ENCODE results near the gene FILIP1L.

The FILIP1L gene

DNA sequence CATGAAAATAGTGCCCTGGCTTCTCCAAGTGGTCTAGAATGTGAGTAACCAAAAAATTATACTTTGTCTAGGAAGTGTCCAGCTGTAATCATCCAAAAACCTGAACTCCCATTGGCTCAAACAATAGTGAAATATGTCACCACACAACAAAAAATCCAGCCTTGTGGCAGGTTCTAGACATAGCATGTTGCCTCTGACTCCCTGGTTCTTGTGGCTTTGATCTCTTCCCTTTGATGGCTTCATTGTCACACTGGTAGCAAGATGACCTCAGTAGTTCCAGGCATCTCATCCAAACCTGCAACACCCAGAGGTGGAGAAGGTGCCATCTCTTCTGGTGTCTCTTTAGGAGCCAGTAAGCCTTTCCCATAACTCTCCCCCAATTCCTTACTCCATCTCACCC is 222.0 kb downstream of the FILIP1L start:
- DNase-seq (ENCODE audit: low read depth in 2 of 2), result no peak

DNA sequence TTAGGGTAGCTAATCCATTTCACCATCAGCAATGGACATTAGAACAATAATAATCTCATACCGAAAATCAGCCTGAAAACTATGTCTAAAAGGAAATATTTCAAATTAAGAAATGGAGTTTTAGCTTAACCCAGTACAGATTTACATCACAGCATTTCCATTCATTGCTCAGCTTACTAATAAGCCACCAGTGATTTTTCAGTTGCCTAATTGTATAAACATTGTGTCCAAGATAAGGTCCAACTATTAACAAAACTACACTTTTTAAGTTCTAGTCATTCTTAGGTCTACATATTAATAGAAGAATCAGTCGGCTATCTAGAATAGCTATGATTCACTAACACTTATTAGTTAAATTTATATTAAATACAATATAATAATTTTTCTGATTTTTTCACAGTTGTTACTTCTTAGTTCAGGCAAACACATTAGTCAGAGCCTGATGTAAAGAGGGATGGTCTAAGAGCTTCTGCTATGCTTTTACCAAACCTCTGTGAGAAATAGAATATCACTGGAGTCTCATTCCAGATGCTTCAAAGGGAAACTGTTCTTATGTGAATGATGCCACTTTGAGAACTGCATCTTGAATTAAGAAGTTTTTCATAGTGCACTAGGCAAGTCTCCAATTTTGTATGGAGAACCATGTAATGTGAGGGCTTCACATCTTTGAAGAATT is 222.6 kb downstream of the FILIP1L start:
- no peak for DNase-seq (ENCODE audit: low read depth in 2 of 2)

DNA sequence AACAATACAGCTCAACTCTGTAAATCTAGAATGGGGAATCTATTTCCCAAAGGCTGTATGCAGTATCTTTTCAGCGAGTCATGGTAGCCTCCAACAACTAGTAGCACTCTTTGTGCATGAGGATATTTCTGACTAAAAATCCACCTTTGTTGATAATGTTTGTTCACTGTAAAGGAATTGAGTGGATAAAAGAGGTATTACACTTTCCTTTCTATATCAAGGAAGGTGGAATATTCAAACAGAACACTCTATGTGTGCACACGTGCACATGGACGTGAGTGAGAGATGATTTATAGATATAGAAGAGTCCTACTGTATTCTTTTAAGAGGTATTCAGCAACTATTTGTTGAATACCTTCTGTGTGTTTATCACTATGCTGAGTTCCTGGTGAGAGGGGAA is 228.4 kb downstream of the FILIP1L start:
- DNase-seq (ENCODE audit: low read depth in 2 of 2), result no peak

DNA sequence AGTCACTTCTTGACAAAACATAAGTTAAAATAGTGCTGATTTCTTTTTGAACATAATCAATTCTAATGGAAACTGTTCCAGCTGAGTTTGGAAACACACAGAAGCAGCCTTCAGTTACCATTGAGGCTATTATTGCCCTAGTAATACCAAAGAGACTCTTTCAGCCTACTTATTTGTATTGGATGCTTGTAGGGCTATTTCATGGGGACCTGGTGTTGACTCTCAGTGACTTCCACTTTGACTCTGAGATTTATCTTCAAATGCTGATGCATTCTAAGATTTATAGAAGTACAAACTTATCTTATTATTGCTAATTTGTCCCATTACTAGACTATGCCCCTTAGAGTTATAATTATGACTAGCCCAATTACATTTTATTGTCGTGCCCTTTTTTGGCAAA is 229.2 kb downstream of the FILIP1L start:
- no peak for DNase-seq (ENCODE audit: low read depth in 2 of 2)

DNA sequence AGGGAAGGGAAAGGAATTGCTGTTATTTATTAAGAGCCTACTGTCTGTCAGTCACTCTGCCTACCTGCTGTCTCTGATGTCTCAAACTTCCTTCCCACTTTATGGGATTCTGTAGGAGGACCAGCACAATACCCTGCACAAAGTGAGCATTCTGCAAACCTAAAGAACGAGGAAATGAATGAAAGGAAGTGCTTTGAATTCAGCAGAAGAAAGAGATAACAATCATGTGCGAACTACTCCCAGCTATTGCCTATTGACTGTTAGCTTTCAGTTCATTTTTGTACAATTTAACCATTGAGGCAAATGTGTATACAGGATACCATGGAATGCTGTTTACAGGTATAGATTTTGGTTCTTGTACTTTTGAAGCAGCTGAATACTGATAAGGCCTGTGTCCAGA is 229.8 kb downstream of the FILIP1L start:
- DNase-seq (ENCODE audit: low read depth in 2 of 2), result no peak

DNA sequence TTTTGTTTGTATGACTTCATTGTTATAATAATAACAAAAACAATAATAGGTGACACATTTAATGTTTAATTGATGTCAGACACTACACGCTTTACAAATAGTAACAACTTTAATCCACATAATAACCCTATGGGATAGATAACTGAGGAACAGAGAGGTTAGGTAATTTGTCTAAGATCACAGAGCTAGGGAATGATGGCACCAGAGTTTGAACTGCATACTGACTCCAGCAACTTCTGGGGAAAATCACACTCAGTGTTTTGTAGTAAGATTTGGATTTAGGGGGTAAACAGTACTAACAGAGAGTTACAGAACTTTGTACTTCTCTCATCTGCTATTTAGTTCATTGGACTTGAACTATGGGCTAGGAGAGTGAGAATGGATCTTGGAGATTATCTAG is 230.6 kb downstream of the FILIP1L start:
- no peak for DNase-seq (ENCODE audit: low read depth in 2 of 2)

DNA sequence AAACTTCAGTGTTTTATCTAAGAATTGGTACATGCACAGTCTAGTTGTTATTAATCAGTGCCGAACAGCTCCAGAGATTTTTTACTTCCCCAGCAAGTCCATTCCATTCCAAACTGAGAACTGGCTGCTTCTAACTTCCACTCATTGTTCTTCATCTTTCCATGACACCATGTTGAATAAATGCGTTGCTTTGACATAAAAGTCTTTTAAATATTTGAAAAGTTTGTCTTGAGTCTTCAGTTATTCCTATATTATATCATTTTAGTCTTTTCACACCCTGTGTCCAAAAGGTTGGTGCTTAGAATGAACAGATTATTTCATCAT is 231.2 kb downstream of the FILIP1L start:
- no peak for DNase-seq (ENCODE audit: low read depth in 2 of 2)

DNA sequence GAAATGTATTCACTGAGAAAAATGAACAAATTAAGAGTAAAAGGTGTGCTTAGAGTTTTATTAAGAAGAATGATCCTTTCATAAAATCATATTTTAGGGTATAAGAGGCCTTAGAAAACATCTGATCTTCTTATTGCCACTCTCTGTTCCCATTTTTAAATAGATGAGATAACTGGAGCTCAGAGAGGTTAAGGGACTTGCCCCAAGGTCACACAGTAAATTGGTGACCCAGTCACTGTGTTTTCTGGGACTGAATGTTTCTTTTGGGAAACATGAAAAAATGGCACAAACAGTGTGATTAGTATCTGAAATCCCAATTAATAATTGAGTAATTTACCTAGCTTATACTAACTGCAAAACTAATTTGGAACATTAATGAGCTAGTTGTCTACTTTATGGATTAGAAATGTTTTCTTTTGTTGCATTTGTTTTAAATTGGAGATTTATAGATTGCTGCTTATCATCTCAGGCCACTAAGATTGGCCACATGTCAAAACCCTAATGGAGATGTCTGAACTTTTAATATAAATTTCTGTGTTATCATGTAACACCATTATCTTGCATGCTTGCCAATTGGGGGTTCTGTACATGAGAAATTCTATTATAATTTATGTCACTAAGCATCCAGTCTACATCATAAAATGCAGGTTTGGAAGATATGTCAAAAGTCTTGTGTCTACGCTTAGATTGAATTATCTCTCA is 231.7 kb downstream of the FILIP1L start:
- DNase-seq (ENCODE audit: low read depth in 2 of 2), result no peak

DNA sequence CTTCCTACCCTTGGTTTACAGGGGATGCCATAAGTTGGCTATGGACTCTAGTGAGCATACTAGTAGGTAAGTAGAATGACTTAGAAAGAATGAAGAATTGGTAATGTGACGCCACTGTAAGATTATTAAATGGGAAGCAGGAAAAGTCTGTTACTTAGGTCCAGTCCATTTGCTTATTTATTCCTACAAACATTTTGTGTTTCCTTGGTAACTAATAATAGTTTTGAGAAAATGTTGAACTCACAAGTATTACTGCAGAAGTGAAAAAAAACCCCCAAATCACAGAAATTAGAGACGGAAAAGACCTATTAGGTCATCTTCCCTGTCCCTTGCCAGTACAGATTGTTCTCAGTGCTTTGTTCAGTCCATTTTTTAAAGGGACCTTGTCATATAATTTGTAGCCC is 233.2 kb downstream of the FILIP1L start:
- no peak for DNase-seq (ENCODE audit: low read depth in 2 of 2)

DNA sequence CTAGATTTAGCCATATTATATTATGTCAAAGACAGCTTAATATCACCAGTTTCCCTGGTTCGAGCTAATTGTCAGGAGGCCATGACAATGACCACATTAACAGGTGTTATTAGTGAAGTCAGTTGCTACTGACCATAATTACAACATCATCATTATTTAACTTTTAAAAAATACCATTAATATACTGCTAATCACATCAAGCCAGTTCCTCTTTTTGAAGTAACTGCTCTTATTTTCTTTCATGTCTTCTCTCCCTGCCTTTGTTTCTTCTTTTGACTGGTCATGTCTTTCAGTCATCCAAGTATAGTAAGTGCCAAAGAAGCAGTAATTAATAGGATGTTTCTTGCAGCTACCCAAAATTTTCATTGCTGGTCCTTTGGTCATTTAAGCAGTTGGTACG is 235.0 kb downstream of the FILIP1L start:
- DNase-seq (ENCODE audit: low read depth in 2 of 2), result no peak

DNA sequence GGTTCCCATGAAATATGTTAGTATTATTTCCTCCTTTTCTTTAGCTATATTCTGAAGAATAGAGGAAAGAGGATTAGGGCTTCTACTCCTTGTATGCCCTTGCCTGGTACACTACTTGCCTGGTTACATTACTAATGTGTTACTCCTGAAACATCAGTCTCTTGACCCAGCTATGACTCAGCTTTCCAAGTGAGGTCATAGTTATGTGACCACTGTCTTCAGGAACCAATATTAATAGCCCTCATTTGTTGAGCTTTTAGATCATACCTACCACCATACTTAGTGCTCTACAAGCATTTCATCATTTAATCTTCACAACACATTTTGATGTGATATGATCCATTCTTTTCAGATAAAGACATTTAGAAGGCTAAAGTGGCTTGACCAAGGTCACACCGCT is 236.3 kb downstream of the FILIP1L start:
- no peak for DNase-seq (ENCODE audit: low read depth in 2 of 2)

DNA sequence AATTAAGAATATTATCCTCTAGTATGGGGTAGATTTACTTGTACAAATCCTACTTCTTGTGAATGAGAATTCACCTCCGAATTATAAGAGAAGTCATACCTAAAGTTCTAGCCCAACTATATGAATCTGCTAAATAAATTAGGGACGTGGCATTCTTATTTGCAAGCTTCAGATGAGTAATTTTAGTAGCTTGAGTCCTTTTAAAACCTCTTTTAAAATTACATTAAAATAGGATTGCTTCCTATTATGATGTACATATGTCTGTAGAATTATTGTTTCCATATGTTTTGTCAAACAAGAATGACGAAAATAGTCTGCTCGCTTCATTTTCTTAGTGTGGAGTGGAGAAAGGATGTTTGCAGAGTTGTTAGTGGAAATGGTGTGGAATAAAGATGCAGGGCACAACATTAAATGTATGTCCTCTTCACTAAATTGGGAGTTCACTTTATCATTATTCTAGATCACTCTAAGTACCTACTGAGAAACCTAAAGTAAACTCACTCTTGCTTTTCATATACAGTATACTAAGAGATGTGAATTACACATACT is 237.2 kb downstream of the FILIP1L start:
- no peak for DNase-seq (ENCODE audit: low read depth in 2 of 2)

DNA sequence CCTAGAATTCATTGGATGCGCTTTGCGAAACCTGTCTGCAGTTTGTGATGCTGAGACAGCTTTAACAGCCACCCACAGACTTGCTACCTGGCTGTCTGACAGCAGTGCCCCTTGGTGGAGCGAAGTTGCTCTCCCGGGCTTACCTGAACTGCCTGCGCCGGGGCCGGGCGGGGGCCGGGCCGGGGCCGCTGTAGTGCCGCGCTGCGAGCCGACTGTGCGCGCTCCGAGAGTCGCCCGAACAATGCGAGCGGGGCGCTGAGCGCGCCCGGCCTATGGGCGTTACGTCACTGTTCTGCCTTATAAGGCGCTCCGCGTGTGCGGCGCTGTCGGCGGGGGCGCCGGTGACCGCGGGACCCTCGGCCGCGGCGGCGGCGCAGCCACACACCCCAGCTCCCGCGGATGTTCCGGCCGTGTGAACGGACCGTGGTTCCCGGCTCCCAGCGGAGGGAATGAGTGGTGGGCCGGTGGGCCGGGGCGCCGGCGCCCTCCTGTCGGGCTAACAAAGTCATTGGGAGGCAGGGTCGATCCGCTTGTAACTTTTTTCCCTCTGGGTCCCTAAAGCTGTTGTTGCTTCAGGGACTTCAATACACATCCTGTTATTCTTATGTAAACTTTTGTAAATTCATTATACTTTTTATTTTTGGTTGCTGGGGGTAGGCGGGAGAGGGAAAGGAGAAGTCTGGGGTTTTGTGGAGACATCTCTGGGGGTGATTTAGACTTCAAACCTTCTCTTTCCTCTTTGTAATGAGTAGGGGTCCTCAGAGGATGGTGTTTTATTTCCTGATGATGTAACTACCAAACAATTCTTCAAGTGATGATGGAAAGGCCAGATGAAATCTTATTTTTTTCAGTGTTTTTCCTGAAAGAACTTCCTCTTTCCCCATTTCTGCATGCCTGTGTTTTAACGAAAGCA is 238.1 kb downstream of the FILIP1L start:
- DNase-seq (ENCODE audit: low read depth in 2 of 2), result peak; percentile 24 to 46

DNA sequence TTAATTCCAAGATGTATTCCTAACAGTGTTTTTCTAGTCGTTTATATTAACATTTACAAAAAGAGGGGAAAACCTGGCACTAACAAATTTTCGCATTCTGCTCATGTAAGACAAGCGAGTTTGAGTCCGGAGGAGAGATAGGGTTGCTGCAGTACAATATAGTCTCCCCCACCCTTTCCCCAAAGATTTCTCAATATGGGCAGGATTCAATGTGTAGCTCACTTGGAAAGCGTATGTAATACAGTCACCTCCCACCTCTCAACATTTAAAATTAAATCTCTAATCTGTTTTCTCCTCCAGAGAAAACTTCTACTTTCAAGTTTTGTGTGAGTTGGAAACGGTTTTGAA is 238.7 kb downstream of the FILIP1L start:
- no peak for DNase-seq (ENCODE audit: low read depth in 2 of 2)

DNA sequence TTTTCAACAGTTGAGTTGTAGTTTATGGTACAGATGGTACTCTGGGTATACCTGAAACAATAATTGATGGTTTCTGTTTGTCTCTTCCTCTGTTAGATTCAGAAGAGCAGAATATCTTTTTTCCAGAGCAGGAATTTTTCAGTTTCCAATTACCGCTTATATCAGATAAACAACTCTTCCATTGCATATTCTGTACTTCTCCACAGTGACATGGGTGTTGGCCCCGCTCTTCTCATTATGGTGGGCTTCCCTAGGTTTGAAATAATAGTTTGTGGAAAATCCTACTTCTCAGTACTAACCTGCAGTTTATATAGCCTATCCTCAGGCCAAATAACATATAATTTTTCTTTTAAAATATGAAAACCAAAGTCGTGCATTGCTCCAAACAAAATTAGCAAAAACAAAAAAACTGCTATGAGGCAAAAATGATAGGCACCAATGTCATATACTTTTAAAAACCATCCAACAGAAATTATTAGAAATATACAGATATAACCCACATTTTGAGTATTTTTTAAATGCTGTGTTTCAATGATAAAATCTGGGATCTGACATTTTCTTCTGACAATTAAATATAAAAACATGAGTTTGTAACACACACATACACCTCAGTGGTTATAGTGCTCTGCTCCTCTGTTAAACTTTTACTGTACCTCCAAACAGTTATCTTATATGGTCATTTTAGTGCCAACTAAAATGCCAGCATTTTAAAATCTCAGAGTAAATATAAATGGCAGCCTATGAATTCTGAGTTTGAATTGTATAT is 239.9 kb downstream of the FILIP1L start:
- no peak for DNase-seq (ENCODE audit: low read depth in 2 of 2)

DNA sequence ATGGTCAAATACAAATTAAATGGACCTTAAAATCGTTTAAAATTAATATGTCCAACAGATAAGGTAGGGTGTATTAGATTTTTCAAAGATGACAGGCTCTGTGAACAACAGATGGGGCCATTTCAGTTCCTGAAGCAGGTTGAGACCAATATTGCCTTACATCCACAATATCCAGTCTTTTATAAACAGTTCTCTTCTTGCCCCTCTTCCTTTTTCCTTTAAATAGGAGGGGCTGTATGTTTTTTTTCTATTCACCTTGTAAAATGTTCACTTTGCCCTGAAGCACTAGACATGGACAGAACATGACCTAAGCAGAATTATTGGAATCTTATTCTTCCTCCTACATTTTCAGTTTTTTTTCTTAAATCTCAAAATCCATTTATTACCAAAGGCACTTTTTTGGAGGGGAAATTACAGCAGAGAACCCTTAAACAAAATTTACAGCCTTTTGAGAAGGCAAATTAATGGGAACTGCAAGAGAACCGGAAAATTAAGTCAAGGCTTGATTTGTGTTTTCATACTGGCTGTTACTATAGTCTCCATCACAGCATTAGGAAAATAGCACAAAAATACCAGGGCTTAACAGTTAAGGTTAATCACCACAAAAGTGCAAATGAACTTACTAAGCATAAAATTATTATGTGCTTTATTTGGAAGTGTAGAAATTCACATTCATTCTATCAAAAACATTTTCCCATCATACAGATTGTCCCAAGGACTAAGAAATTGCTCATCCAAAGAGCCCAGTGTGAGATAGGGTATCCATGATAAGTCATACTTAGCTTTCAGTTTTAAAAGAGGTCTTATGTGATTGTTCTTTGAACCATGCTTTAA is 240.8 kb downstream of the FILIP1L start:
- no peak for DNase-seq (ENCODE audit: low read depth in 2 of 2)

DNA sequence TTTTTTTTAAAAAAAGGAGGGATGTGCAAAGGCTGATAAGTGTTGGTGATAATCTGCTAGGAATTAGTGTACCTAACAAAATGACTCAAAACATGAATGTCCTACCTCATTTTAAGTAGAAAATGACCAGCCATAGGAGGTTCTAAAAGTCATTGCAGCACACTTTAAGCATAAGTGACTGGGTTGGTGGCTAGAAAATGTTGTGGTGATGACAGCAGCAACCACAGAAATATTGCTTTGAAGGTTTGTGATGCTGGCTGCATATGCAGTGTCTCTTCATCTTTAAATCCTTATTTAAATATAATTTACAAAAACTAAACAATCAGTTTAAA is 241.4 kb downstream of the FILIP1L start:
- DNase-seq (ENCODE audit: low read depth in 2 of 2), result no peak

DNA sequence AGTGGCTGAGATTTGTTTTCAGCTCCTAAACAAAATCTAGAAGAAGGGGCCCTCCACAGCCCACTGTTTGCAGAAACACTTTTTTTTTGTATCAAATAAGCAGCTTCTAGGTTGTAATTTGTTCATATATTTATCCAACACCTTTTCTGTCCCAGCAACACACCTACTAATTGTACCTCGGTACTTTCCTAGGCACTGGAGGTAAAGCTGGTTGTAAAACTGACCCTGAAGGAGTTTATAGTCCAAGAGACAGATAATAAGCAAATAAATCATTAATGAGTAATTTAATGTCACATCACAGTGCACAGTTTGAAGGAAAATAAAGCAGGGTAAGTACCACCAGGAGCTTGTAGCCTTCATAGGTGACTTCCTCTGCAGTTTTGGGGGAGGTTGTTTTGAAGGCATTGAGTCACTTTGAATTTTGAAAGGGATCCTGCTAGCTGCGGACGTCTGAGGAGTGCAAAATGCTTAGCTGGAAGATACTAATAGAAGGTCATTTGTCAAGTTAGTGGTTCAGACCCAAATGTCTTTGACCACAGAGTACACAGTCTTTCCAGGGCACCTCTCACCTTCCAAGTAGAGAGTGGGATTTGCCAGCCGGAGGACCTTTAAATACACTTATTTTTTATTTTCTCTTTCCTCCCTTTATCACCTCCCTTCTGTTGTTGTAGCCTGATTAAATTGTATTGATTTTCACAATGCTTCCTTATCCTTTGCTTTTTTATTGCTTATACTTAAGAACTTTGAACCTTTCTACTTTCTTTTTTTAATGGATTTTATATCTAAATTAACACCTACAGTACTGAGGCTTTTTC is 242.9 kb downstream of the FILIP1L start:
- no peak for DNase-seq (ENCODE audit: low read depth in 2 of 2)

DNA sequence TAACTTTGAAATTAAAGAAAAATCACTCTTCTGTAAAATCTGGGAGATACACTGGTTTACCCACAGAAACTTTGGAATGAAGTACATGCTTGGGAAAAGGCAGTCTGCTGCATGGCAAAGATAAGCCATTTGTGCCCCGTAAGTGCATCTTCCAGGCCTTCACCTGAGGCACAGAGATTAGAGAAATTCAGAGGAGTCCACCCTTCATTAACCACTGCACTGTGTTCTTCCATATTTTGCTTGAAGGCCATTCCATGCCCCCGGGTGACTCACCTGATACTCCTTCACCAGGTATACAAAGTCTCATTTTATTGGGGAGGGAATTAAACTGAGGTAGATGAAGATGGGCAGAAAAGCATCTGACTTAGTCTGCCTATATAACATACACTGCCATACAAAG is 243.6 kb downstream of the FILIP1L start:
- DNase-seq (ENCODE audit: low read depth in 2 of 2), result no peak

DNA sequence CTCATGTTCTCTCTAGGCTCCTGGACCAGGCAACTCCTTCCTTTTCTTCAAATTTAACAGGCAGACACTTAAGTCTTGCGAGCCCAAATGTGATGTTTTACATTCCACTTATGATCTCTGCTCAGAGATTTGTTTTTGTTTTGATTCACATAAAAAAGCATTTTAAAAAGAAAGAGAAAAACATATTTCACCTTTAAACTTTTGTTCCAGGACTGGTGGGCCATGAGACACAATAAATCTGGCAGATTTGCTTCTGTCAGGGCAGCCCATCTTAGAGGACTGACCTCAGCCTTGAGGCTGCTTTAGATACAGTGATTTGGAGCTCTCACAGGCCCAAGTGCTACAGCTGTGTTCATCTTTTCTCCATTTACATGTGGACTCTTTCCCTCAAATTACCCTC is 244.7 kb downstream of the FILIP1L start:
- no peak for DNase-seq (ENCODE audit: low read depth in 2 of 2)

Measured in stimulated activated CD4-positive, alpha-beta T cell treated with anti-CD3 and anti-CD28 coated beads, Interleukin-15, amount 100 ng/mL, for 48 hours (primary cell).